Measurements from ENCODE around the gene PANK4. TPM values are rescaled to one million over a fixed set of nuclear protein-coding genes. Genes with fewer than 3 reads are reported as not detected.
A peak's percentile ranks its signal among the peaks of the same experiment; 100 is the strongest.

PANK4 gene
- total RNA-seq, 2 donors from 2014 or later = 17.4 to 18.6 TPM

DNA sequence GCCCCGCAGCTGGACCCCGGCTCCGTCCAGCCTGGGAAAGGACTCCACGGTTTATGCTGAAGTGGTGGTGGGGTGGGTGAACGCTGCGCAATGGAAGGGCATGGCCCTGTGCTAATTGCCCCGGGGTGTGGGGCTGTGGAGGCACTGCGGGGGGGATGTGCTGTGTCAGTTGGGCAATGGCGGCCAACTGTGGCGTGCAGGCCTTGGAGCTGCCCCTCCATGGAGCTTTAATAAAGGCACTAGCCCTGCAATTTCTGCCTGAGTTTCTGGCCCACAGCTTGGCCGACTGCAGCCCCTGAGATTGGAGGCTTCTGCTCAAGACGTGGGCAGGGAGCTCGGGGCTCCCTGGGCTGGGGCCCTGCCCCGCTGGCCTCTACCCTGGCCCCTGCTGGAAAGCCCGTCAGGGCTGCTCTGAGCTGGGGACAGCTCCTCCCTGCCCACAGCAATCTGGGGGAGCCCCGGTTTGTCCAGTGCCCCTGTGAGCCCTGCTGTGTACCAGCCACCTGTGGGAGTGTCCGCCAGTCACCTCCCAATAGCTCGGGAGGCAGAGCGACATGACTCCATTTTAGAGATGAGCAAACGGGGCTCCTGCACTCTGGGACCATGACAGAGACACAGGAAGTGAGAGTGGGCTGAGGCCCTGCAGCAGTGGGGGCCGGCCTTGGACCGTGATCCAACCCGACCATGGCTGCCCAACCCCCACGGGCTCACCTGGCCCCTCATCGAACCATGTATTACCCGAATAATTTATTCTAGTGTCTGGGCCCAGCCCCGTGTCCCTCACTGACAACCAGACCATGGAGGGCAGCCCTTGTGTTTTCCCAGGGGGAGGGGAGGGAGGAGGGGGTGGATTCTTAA is 21.0 kb upstream of the PANK4 start:
- intact Hi-C loops (cut with DNase I) = loop anchor here (2.0 to 5.0 kb wide), 2 partner anchors 130 to 135 kb away; partner anchors contain the start of gene PEX10 (in 1 of the 2)
- DNase-seq (ENCODE audit: low spot score) = no peak

DNA sequence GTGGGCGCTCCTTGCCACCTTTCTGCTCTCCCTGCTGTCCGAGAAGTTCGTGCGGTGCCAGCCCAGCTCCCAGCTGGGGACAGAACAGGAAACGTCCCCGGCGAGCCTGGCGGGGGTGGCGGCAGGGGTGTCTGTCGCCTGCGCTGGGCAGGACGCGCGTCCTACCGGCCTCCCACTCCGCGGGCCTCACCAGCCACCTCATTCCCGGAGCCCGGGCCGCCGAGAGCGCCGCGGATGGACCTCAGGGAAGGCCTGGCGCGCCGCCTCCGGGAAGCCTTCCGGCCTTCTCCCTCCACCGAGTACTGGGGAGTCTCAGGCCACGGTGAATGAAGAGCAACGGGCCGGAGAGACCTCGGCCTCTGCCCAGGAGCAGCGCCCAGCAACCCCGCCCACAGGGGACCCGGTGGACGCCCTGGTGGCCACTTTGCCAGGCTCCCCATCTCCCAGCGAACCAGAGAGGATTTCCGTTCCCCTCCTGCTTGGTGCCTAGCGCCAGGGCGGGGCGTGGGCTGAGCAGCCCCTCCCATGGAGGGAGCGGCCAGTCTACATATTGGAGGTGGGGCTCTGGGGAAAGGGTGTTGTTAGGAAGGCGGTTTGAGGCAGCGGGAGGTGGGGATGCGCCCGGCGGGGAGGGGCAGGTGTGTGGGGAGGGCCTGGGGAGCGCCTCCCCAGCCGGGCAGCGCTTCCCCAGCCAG is 20.3 kb upstream of the PANK4 start:
- DNase-seq (ENCODE audit: low spot score) = peak; percentile 94
- intact Hi-C loops (cut with DNase I) = loop anchor here in 1 of 2 donors (5.0 kb wide), 1 partner anchor 129 kb away; no protein-coding TSS in a partner anchor

DNA sequence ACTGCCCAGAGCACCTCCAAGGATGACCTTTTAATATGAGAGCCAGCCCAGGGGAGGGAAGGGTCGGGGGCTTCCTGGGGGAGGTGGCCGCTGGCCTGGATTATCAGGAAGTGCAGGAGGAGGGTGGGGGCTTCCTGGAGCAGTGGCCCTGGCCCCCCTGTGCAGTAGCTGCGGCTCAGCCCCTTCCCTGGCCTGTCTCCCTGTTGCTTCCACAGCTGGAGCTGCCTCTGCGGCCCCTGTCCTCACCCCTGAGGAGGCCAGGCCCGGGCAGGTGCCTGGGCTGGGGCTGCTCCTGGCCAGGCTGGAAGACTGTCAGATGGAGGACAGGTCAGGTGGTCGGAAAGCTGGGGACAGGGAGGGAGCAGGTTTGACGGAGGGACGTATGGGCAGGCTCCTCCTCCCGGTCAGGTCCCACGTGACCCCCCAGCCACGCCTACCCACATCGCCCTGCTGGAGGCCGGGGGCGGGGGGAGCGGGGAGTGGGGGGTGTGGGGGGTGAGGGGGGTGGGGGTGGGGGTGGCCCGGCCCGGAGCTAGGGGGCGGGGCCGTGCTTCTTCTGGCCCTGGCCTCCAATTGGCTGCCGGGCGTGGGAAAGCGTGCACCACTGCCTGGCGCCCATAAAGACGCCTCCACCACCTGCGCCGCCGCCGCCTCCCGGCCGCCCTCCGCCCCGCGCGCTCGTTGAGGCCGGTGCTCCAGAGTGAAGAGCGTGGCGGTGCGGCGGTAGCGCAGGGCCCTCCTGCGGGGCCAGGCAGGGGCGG is 19.5 kb upstream of the PANK4 start:
- intact Hi-C loops (cut with DNase I) = loop anchor here in 1 of 2 donors (1.0 to 5.0 kb wide), 2 partner anchors 85 to 129 kb away; no protein-coding TSS in a partner anchor
- peak; percentile 96 for DNase-seq (ENCODE audit: low spot score)

DNA sequence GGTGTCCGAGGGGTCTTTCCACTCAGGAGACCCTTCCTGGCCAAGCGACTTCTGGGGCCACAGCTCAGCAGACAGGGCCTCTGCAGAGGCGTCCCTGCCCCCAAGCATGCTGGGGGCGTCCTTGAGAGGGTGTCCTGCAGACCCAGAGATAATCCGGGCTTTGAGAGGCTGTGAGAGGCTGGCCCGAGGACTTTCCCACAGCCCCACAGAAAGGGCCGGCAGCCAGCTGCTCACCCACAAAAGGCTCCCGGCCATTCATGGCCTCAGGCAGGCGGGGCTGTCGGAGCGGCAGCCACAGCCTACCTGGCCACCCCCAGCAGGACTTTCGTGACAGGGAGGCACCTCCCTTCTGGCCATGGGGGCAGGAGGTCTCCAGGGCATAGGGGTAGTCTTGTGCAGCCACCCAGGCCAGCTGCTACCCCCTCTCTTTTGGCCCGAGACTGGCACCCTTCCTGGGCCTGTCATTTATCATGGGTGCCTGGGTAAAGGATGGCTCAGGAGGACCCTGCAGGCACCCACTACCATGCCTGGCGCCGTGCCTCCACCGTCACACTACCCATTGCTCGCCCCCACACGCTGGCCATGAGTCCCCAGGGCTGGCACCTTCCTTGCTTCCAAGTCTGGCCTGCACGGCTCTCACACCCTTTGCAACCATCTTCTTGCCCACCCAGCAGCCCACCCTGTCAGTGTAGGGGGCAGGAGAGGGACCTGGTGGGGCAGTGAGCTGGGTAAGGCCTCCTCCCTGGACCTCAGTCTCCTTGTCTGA is 18.7 kb upstream of the PANK4 start:
- DNase-seq (ENCODE audit: low spot score) = no peak
- intact Hi-C loops (cut with DNase I) = loop anchor here in 1 of 2 donors (1.0 to 5.0 kb wide), 2 partner anchors 84 to 128 kb away; no protein-coding TSS in a partner anchor

DNA sequence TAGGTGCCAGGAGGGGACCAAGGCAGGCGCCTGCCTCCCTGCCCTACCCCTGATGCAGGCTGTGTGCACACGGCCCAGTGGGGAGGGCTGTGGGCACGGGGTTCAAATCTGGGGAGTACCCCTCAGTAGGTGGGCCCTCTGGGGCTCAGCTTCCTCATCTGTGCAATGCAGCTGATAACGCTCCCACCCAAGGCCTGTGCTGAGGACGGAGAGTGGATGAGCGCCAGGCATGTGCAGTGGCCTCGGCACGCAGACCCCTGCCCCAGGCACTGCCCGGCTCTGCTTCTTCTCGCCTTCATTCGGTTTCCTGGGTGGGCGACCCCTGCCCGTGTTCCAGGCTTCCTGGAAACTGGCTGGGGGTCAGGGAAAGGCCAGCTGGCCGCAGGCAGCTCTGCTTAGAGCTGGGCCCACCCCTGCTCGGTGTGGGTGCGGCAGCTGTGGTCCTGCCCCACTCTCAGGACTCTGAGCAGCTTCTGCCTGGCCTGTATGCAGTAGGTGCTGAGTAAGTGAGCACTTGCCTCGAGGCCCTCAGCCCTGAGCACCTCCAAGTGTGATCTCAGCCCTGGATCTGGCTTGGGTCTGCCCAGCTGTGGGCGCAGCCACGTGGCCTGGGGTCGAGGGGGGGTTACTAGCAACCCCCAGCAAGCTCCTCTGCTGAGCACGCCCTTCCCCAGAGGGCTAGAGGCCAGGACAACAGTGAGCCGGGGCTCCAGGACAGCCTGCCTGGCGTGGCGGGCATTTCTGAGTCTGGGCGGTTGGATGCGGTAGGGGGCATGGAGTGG is 17.9 kb upstream of the PANK4 start:
- DNase-seq (ENCODE audit: low spot score) = no peak
- intact Hi-C loops (cut with DNase I) = no loop called here

DNA sequence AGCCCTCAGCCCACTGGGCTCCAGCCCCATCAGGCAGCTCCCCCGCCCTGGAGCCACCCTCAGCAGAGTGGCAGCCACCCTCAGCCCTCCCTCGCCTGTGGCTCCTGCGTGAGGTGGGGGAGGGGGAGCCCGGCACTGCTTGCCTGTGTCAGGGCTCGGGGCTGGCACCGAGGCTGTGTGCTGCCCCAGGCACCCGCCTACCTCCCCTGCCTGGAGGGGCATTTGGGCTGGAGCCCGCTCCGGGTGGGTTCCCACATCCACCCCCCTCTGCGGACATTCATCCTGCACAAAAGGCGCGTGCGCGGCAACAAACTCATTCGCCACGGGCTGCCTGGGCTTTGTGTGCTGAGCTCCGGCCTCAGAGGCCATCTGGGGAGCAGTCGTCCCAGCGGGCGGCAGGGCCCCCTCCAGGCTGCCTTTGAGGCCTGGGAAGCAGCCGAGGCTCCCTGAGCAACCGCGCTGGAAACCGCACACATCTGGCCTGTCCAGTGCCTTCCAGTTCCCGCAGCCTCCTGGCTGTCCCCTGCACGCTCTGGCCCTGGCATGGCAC is 17.2 kb upstream of the PANK4 start:
- intact Hi-C loops (cut with DNase I) = no loop called here

DNA sequence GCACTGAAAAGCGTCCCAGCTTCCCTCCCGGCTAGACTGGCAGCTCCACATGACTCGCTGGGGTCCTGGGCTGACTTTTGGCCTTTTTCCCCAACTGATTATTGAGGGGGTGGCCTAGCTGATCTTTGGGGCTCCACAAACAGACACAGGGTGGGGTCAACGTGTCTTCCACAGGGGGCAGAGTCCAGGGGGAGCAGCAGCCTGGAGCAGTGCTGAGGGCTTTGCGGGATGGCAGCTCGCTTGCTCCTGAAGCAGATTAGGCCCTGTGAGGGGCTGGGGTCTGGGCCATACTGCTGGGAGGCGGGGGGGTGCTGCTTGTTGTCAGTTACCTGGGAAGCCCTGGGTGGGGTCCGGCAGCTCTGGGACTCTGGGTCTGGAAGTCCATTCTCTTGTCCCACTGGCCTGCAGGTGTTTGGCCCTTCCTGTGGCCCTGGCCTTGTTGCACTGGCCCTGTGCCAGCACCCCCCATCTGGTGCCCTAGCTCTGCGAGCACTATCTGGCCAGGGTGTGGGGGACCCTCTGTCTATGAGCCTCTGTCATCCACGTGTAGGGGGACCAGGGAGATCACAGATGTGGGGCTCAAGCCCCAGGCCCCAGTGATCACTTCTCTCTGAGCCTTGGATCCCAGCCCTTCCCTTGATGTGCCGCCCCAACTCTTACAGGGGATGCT is 16.0 kb upstream of the PANK4 start:
- no peak for DNase-seq (ENCODE audit: low spot score)
- intact Hi-C loops (cut with DNase I) = no loop called here

More for the DNA sequence above, 17.2 kb upstream of the PANK4 start:
- DNase-seq (ENCODE audit: low spot score) = no peak

DNA sequence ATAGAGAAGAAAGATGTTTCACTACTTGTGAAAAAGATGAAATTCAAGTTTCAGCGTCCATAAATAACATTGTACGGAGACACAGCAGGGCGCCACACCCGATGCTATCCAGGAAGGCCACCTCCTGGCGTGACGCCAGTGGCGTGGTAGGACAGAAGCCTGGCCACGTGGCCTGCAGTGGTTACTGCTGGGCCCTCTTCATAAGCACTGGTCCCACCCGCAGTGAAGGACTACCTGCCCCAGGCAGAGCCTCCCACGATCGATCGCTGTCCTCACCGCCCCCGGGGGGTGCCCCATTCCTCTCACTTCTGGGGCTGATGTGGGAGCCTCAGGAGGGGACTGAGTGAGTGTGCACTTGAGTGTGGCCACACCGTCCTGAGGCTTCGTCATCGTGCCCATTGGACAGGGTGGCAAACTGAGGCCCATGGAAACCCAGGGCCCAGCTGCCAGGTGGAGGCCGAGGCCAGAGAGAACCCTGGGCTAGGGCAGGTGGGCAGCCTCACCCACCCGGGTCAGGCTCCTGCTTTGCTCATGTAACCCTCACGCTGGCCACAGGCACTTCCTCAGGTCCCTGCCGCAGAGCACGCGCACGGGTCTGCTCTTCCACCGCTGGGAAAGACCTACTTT is 15.3 kb upstream of the PANK4 start:
- intact Hi-C loops (cut with DNase I) = no loop called here
- no peak for DNase-seq (ENCODE audit: low spot score)

DNA sequence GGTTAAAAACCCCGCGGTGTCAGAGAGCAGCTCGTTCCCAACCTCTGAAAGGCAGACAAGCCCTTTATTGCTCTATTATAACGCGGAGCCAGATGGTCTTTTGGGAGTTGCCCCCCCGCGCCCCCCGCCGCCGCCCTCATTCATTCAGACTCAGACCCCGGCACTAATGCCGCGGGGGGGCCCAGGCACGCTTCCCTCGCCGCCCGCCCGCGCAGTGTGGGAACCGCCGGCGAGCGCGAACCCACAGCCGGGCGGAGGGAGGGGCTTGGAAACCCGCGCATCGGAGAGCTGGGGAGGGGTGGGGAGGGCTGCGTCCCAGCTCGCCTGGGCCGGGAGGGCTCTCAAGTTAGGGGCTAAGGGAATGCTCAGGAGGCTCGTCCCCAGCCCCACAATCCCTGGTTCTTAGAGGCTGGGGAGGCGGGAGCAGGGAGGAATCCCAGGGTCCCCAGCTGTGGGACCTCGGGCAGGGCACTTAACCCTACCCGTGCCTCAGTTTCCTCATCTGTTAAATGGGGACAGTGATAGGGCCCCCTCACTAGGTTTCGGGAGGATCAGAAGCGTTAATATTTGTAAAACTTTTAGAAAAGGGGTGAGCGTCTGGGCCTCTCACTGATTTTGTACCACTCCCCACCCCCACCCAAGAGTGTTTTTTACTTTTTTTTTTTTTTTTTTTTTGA is 14.6 kb upstream of the PANK4 start:
- intact Hi-C loops (cut with DNase I) = no loop called here

DNA sequence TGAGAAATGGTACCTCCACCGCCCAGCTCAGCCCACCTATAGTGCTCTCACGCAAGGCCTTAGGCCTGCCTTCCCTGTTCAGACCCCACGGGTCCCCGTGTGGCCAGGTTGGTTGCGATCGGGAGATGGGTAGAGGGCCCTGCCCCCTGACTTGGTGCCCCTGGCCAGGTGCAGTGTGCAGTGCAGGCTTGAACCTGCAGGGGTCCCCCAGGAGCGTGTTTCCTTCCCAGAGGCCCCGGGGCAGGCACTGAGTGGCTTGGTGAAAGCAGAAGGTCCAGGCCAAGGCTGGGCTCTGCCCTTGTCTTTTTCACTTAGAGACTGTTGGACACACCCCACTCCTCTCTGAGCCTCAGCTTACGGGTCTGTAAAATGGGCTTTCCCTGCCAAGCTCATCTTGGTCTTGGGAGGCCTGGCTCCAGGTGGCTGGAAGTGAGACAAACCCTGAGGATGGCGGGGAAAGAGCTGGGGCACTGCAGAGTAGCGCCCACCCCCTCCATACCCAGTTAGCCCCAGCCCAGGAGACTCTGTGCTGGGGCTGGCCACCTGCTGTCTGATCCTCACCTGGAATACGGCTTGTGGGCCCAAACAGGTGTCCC is 13.0 kb upstream of the PANK4 start:
- no peak for DNase-seq (ENCODE audit: low spot score)
- intact Hi-C loops (cut with DNase I) = no loop called here

More for the DNA sequence above, 14.6 kb upstream of the PANK4 start:
- no peak for DNase-seq (ENCODE audit: low spot score)

DNA sequence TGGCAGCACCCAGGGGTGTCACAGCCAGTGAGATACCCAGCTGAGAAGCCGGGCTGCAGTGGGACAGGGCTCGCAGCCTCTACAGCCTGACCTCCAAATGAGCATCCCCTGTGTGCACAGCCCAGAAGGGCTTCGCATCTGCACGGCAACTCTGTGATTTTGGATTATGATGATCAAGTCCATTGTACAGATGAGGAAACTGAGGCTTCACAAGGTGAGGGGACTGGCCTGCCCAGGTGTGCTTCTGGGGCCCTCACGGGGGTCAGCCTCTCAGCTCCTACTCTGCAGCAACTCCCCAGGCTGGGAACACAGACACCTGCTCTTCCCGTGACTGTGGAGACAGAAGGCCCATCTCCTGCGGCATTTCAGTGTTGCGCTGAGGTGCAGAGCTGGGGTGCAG is 12.5 kb upstream of the PANK4 start:
- DNase-seq (ENCODE audit: low spot score) = no peak

DNA sequence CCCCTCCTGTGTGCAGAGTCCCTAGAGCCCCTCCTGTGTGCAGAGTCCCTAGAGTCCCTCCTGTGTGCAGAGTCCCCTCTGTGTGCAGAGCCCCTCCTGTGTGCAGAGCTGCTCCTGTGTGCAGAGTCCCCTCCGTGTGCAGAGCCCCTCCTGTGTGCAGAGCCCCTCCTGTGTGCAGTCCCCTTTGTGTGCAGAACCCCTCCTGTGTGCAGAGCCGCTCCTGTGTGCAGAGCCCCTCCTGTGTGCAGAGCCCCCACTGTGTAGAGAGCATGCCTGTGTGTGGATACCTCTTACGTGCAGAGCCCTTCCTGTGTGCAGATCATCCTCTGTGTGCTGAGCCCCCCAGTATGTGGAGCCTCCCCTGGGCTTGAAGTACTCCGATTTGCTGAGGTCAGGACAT is 12.0 kb upstream of the PANK4 start:
- intact Hi-C loops (cut with DNase I) = no loop called here

More for the DNA sequence above, 12.5 kb upstream of the PANK4 start:
- intact Hi-C loops (cut with DNase I) = no loop called here

DNA sequence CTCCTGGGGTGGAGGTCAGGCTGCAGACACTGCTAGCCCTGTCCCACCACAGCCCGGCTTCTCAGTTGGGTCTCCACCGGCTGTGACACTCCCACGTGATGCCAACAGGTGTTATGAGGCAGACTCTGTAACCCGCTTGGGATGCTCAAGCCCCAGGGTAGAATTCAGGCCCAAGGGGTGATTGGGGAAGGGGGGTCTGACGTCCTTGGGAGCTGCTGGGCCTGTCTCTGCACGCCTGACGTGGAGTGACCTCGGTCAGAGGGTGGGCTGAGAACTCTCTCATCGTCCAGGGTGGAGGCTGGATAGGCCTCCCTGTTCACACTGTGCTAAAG is 11.4 kb upstream of the PANK4 start:
- intact Hi-C loops (cut with DNase I) = no loop called here

More for the DNA sequence above, 12.0 kb upstream of the PANK4 start:
- DNase-seq (ENCODE audit: low spot score) = no peak

DNA sequence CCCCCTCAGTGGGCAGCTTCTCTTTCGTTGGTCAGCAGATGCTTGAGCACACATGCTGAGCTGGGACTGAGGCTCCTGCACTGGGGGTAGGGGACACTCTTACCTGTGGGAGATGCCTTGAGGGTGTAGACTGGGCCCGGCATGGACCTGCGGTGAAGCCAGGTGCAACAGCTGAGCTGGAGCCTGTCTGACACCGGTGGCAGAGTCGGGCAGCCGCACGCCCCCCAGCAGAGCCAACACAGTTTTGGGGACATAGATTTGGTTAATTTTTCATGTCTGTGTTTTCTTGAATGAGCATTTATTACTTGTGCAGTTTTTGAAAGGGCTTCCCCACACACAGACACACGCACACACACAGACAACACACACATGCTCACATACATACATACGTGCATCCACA is 9.6 kb upstream of the PANK4 start:
- DNase-seq (ENCODE audit: low spot score) = no peak
- intact Hi-C loops (cut with DNase I) = no loop called here

More for the DNA sequence above, 11.4 kb upstream of the PANK4 start:
- no peak for DNase-seq (ENCODE audit: low spot score)

DNA sequence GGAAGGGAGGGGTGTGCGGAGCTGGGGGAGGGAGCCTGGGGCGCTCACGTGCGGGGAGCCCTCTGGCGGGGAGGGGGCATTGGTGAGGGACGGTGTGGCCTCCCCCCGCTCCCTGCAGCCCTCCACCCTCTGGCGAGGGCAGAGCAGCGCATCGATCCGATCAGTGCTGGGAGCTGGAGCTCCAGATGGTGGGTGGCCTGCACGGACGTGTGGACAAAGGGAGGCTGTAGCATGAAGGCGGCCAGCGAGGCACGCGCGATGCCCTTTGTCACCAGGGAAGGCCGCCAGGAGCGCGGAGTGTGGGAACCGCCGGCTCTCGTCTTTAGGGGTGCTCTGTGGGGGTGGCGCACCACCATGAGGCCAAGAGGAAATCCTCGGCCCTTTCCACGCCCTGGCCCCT is 9.1 kb upstream of the PANK4 start:
- intact Hi-C loops (cut with DNase I) = no loop called here
- DNase-seq (ENCODE audit: low spot score) = no peak
